HCT116 (cell line): ENCODE measurements around the gene TENM4. TPM values are rescaled to one million over a fixed set of nuclear protein-coding genes. Genes with fewer than 3 reads are reported as not detected.

Source experiments
- ATAC-seq: fragments of 200-7000 bp; cut with Tn5 transposase; 2 replicates; pipeline ENCODE4 v1.9.1; 2020; ENCODE audit warnings: mild to moderate bottlenecking, moderate library complexity
- BruUV-seq: library from RNA; stranded (reverse); fragments of 400-500 nt; replicated peaks from 2 replicates; lab custom pipeline; 2021; lab: Mats Ljungman, UMichigan
- CTCF ChIA-PET: fragments of 300-600 bp; sonication (Branson Sonifier 250); formaldehyde crosslinking; loops from one replicate; lab custom pipeline; 2021; ENCODE audit warnings: antibody characterized with exemption; lab: Charles Lee
- POLR2A ChIA-PET: fragments of 300-600, 350-600 bp; sonication (Branson Sonifier 250); formaldehyde crosslinking; loops from one replicate; lab custom pipeline; 2021; ENCODE audit warnings: antibody characterized with exemption; lab: Charles Lee
- RAD21 ChIA-PET, 2 experiments: fragments of 300-600 bp; sonication (Branson Sonifier 250); formaldehyde crosslinking; loops; one replicate each; lab custom pipeline; 2023; ENCODE audit warnings: low total read pairs in 2 of 2; ENCODE audit not compliant: uncharacterized antibody in 2 of 2, unreplicated experiment in 2 of 2, low non-redundant PET in 1 of 2; lab: Charles Lee
- DNase-seq: peaks from one replicate; pipeline ENCODE4 v3.0.0-alpha.2; 2010; ENCODE audit warnings: low read depth, low spot score
- H2AFZ ChIP-seq: fragments of 200-600 bp; shearing (Covaris generic), sonication (generic); 2 replicates; pipeline ENCODE4 v1.6.1; 2017; ENCODE audit warnings: low read depth, mixed run types, mixed read lengths, antibody characterized with exemption, low read length; ENCODE audit not compliant: poor library complexity, severe bottlenecking
- H3K27ac ChIP-seq: 2 replicates; pipeline ENCODE4 v1.5.1; 2012; ENCODE audit warnings: low read depth, low read length
- H3K27me3 ChIP-seq: fragments of 200-600 bp; sonication (generic); 2 replicates; pipeline ENCODE4 v1.6.1; 2016; ENCODE audit warnings: mixed run types, low read length, mixed read lengths; ENCODE audit not compliant: insufficient read depth
- H3K36me3 ChIP-seq, 2 experiments: fragments of 200-500 bp in 1 of 2; fragments of 200-600 bp in 1 of 2; sonication (Bioruptor generic) in 1 of 2; sonication (generic) in 1 of 2; 2 replicates each; pipeline versions ENCODE4 v1.5.1 to v1.6.1; 2014 to 2016; ENCODE audit warnings: low read length in 2 of 2, inconsistent platforms in 1 of 2, mixed read lengths in 1 of 2, mixed run types in 1 of 2; ENCODE audit not compliant: insufficient read depth in 2 of 2, control insufficient read depth in 1 of 2
- H3K4me1 ChIP-seq, 2 experiments: fragments of 200-600 bp in 1 of 2; sonication (generic) in 1 of 2; 2 replicates each; pipeline versions ENCODE4 v1.5.1 to v1.6.1; 2012 to 2017; ENCODE audit warnings: low read length in 2 of 2, inconsistent platforms in 1 of 2, mild to moderate bottlenecking in 1 of 2, mixed read lengths in 1 of 2, mixed run types in 1 of 2, moderate library complexity in 1 of 2; ENCODE audit not compliant: insufficient read depth in 2 of 2, control insufficient read depth in 1 of 2
- H3K4me2 ChIP-seq: fragments of 200-600 bp; sonication (generic); 2 replicates; pipeline ENCODE4 v1.6.1; 2017; ENCODE audit warnings: mixed run types, low read length, mixed read lengths
- H3K4me3 ChIP-seq, 2 experiments: fragments of 200-600 bp in 1 of 2; sonication (generic) in 1 of 2; replicated peaks in 1 of 2; 2 replicates each; pipeline ENCODE4 v1.5.1; 2011 to 2016; ENCODE audit warnings: low read length in 2 of 2, control low read depth in 1 of 2, low read depth in 1 of 2, mild to moderate bottlenecking in 1 of 2, mixed read lengths in 1 of 2, mixed run types in 1 of 2
- H3K79me2 ChIP-seq: fragments of 200-600 bp; sonication (generic); 2 replicates; pipeline ENCODE4 v1.6.1; 2017; ENCODE audit warnings: mild to moderate bottlenecking, mixed run types, low read length, moderate library complexity, mixed read lengths; ENCODE audit not compliant: insufficient read depth
- H3K9ac ChIP-seq: fragments of 200-600 bp; sonication (generic); 2 replicates; pipeline ENCODE4 v1.6.1; 2016; ENCODE audit warnings: low read length, mixed read lengths
- H3K9me2 ChIP-seq: fragments of 200-600 bp; sonication (generic), shearing (Covaris generic); 2 replicates; pipeline ENCODE4 v1.6.1; 2017; ENCODE audit warnings: mixed run types, mild to moderate bottlenecking, moderate library complexity; ENCODE audit not compliant: insufficient read depth
- H3K9me3 ChIP-seq, 2 experiments: fragments of 200-500 bp in 1 of 2; fragments of 200-600 bp in 1 of 2; sonication (Bioruptor generic) in 1 of 2; sonication (generic) in 1 of 2; 2 replicates each; pipeline ENCODE4 v1.6.1; 2014 to 2017; ENCODE audit warnings: low read length in 2 of 2, mixed read lengths in 2 of 2, inconsistent platforms in 1 of 2, low read depth in 1 of 2, mild to moderate bottlenecking in 1 of 2, mixed run types in 1 of 2, moderate library complexity in 1 of 2; ENCODE audit not compliant: control insufficient read depth in 1 of 2, insufficient read depth in 1 of 2
- H4K20me1 ChIP-seq: fragments of 200-600 bp; sonication (generic), shearing (Covaris generic); 2 replicates; pipeline ENCODE4 v1.6.1; 2017; ENCODE audit warnings: mixed run types, mild to moderate bottlenecking, moderate library complexity; ENCODE audit not compliant: insufficient read depth
- EGR1 ChIP-seq: IDR thresholded peaks from 2 replicates; pipeline ENCODE4 v1.6.1; 2012; ENCODE audit warnings: low read depth
- FOSL1 ChIP-seq: IDR thresholded peaks from 2 replicates; pipeline ENCODE4 v1.6.1; 2012; ENCODE audit warnings: low read depth
- JUND ChIP-seq: IDR thresholded peaks from 2 replicates; pipeline ENCODE4 v1.6.1; 2012
- RAD21 ChIP-seq: IDR thresholded peaks from 2 replicates; pipeline ENCODE4 v1.6.1; 2012; ENCODE audit warnings: low read depth, mild to moderate bottlenecking
- SIN3A ChIP-seq: IDR thresholded peaks from 2 replicates; pipeline ENCODE4 v1.6.1; 2012; ENCODE audit warnings: low read depth
- SP1 ChIP-seq: IDR thresholded peaks from 2 replicates; pipeline ENCODE4 v1.6.1; 2012; ENCODE audit warnings: low read depth
- YY1 ChIP-seq: IDR thresholded peaks from 2 replicates; pipeline ENCODE4 v1.6.1; 2011; ENCODE audit warnings: low read length, low read depth, moderate library complexity, mild to moderate bottlenecking; ENCODE audit not compliant: insufficient replicate concordance; ENCODE audit errors: extremely low read depth
- ZFX ChIP-seq: fragments of 450-650 bp; IDR thresholded peaks from 2 replicates; pipeline ENCODE4 v1.6.1; 2017
- intact Hi-C: fragments of 100-400 bp; cut with micrococcal nuclease; formaldehyde crosslinking; loops from 2 replicates; pipeline ENCODE4 v1.10.0; 2022
- total RNA-seq: library from RNA; stranded (reverse); gene quantifications from one replicate; pipeline ENCODE4 v1.2.1, GENCODE V29; 2021; ENCODE audit not compliant: unreplicated experiment
- TF ChIP-seq, protein P1 (sequence below): IDR thresholded peaks from 2 replicates; pipeline ENCODE4 v1.6.1; 2012; ENCODE audit warnings: low read depth
- TF ChIP-seq, protein P2 (sequence below), 3 experiments: fragments of 200-600 bp in 1 of 3; sonication (generic) in 1 of 3; IDR thresholded peaks in 2 of 3; conservative IDR thresholded peaks in 1 of 3; 2 replicates each; pipeline ENCODE4 v1.5.1; 2012 to 2017; ENCODE audit warnings: low read depth in 2 of 3, low read length in 2 of 3, antibody characterized with exemption in 1 of 3, borderline replicate concordance in 1 of 3, control low read depth in 1 of 3, mild to moderate bottlenecking in 1 of 3, mixed read lengths in 1 of 3, mixed run types in 1 of 3, moderate library complexity in 1 of 3; ENCODE audit not compliant: insufficient read depth in 1 of 3
- TF ChIP-seq, protein P3 (sequence below): IDR thresholded peaks from 2 replicates; pipeline ENCODE4 v1.6.1; 2012

TENM4 gene
- total RNA-seq, 1 experiment from 2014 or later: 0.05 TPM

DNA sequence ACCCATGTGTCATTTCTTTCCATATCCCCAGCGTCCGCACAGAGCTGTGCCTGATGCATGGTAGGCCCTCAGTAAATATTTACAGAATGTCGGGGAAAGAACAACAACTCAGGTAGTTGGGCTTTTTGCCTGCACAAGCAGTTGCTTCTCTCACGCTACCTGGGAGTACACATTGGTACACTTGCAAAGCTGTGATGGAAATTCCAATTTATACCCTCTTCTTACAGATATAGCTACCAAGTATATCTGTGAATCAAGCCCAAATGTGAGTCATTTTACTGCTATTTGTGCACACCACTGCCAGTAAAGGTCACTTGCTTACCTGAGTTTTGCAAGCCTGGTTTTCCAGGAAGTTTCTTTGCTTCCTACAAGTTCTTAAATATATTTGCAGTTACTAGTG lies 533.2 kb downstream of the TENM4 start (continued):
- TF ChIP-seq, protein P1, sequence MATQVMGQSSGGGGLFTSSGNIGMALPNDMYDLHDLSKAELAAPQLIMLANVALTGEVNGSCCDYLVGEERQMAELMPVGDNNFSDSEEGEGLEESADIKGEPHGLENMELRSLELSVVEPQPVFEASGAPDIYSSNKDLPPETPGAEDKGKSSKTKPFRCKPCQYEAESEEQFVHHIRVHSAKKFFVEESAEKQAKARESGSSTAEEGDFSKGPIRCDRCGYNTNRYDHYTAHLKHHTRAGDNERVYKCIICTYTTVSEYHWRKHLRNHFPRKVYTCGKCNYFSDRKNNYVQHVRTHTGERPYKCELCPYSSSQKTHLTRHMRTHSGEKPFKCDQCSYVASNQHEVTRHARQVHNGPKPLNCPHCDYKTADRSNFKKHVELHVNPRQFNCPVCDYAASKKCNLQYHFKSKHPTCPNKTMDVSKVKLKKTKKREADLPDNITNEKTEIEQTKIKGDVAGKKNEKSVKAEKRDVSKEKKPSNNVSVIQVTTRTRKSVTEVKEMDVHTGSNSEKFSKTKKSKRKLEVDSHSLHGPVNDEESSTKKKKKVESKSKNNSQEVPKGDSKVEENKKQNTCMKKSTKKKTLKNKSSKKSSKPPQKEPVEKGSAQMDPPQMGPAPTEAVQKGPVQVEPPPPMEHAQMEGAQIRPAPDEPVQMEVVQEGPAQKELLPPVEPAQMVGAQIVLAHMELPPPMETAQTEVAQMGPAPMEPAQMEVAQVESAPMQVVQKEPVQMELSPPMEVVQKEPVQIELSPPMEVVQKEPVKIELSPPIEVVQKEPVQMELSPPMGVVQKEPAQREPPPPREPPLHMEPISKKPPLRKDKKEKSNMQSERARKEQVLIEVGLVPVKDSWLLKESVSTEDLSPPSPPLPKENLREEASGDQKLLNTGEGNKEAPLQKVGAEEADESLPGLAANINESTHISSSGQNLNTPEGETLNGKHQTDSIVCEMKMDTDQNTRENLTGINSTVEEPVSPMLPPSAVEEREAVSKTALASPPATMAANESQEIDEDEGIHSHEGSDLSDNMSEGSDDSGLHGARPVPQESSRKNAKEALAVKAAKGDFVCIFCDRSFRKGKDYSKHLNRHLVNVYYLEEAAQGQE: no peak
- TF ChIP-seq RAD21 (no peak), EGR1 (no peak), JUND (no peak), SP1 (no peak), SIN3A (no peak)
- TF ChIP-seq, protein P2, sequence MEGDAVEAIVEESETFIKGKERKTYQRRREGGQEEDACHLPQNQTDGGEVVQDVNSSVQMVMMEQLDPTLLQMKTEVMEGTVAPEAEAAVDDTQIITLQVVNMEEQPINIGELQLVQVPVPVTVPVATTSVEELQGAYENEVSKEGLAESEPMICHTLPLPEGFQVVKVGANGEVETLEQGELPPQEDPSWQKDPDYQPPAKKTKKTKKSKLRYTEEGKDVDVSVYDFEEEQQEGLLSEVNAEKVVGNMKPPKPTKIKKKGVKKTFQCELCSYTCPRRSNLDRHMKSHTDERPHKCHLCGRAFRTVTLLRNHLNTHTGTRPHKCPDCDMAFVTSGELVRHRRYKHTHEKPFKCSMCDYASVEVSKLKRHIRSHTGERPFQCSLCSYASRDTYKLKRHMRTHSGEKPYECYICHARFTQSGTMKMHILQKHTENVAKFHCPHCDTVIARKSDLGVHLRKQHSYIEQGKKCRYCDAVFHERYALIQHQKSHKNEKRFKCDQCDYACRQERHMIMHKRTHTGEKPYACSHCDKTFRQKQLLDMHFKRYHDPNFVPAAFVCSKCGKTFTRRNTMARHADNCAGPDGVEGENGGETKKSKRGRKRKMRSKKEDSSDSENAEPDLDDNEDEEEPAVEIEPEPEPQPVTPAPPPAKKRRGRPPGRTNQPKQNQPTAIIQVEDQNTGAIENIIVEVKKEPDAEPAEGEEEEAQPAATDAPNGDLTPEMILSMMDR (IDR thresholded peaks at IDR 0.05 in 2 of 3, conservative IDR thresholded peaks at IDR 0.05 in 1 of 3; ENCODE audit: borderline replicate concordance in 1 of 3, insufficient read depth in 1 of 3, low read depth in 2 of 3, low read length in 2 of 3): no peak
- TF ChIP-seq, protein P3, sequence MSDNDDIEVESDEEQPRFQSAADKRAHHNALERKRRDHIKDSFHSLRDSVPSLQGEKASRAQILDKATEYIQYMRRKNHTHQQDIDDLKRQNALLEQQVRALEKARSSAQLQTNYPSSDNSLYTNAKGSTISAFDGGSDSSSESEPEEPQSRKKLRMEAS: no peak

DNA sequence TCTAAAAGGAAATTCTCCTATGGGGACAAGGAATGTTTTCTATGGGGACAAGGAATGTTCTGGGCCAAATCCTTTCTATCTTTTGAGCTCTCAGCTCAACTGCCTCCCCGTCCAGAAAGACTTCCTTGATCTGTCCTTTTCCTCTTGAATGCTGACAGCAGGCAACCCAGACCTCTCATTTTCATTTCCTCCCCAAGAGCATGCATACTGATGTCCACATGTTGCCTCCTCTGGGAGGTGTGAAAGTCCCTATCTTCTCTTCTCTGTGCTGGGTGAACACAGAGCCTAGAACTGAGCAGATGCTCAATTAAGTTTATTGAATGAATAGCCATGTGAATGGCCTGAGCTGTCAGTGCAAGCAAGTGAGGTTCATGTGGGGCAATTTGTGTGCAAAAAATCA lies 534.3 kb downstream of the TENM4 start:
- intact Hi-C loops: no loop called here
- H3K79me2 ChIP-seq: no peaks in the 10 kb centered on the region
- H3K9me2 ChIP-seq: no peaks in the 10 kb centered on the region
- DNase-seq (no peak), ATAC-seq (no peak)
- H3K27me3 ChIP-seq: peaks cover 19% of the 10 kb centered on the region; the same call in 1 of the 2 replicates
- ChIA-PET RAD21 (no interaction called here), CTCF (no interaction called here), POLR2A (no interaction called here)
- H3K36me3 ChIP-seq: no peaks in the 10 kb centered on the region
- no peaks in the 10 kb centered on the region for H3K9me3 ChIP-seq
- no peak overlapping the region for H3K4me3 ChIP-seq
- no peak for TF ChIP-seq YY1
- TF ChIP-seq FOSL1: no peak
- no peak for TF ChIP-seq ZFX
- TF ChIP-seq, protein P3: no peak
- H3K9ac ChIP-seq: no peak overlapping the region
- H4K20me1 ChIP-seq: no peaks in the 10 kb centered on the region
- H3K4me1 ChIP-seq: no peaks in the 10 kb centered on the region
- no peak overlapping the region for H2AFZ ChIP-seq
- H3K27ac ChIP-seq: no peak overlapping the region
- no peak overlapping the region for H3K4me2 ChIP-seq
- no TSS peak for BruUV-seq
